Activated T-helper 1 cell treated with Interleukin-2 at 50 U/mL for 16 hours (primary cell): Measurements from ENCODE around the gene ADPRH.

Experiments
- DNase-seq: peaks from one replicate; pipeline ENCODE4 v3.0.0-alpha.2; 2020; ENCODE audit warnings: low read depth

Gene ADPRH

GRCh38 chr3:119597548-119598288 is 18.4 kb downstream of the ADPRH start, which contains the start of gene PLA1A:
TSS of gene PLA1A (plus strand) at chr3:119597885. CDS start at chr3:119597914, 29 bp downstream.
- no peak for DNase-seq

GRCh38 chr3:119598410-119599098 is 19.3 kb downstream of the ADPRH start:
- no peak for DNase-seq

GRCh38 chr3:119599558-119600174 is 20.4 kb downstream of the ADPRH start:
- DNase-seq, result no peak

- DNase-seq, result no peak
Observed at GRCh38 chr3:119600732-119601131, 21.4 kb downstream of the ADPRH start.

- no peak for DNase-seq
Observed at GRCh38 chr3:119601154-119601553, 21.9 kb downstream of the ADPRH start.

GRCh38 chr3:119602676-119603075 is 23.4 kb downstream of the ADPRH start:
- no peak for DNase-seq

- DNase-seq, result no peak
Observed at GRCh38 chr3:119604878-119605277, 25.6 kb downstream of the ADPRH start.

- no peak for DNase-seq
Observed at GRCh38 chr3:119608405-119609000, 29.2 kb downstream of the ADPRH start.

GRCh38 chr3:119609301-119609700 is 30.0 kb downstream of the ADPRH start:
- no peak for DNase-seq

GRCh38 chr3:119611664-119612063 is 32.4 kb downstream of the ADPRH start:
- no peak for DNase-seq

- DNase-seq, result no peak
Observed at GRCh38 chr3:119613201-119613600, 33.9 kb downstream of the ADPRH start.

GRCh38 chr3:119613872-119614271 is 34.6 kb downstream of the ADPRH start:
- DNase-seq, result no peak

- no peak for DNase-seq
Observed at GRCh38 chr3:119616056-119616455, 36.8 kb downstream of the ADPRH start.

- DNase-seq, result no peak
Observed at GRCh38 chr3:119619094-119619493, 39.8 kb downstream of the ADPRH start.

- DNase-seq, result no peak
Observed at GRCh38 chr3:119620899-119621298, 41.6 kb downstream of the ADPRH start.

- no peak for DNase-seq
Observed at GRCh38 chr3:119624002-119624720, 44.9 kb downstream of the ADPRH start.

GRCh38 chr3:119625451-119626153 is 46.3 kb downstream of the ADPRH start:
- no peak for DNase-seq

- no peak for DNase-seq
Observed at GRCh38 chr3:119626196-119626595, 46.9 kb downstream of the ADPRH start.

- DNase-seq, result no peak
Observed at GRCh38 chr3:119627461-119627860, 48.2 kb downstream of the ADPRH start.

- DNase-seq, result no peak
Observed at GRCh38 chr3:119628390-119628789, 49.1 kb downstream of the ADPRH start.

- DNase-seq, result no peak
Observed at GRCh38 chr3:119628816-119629445, 49.6 kb downstream of the ADPRH start.
